Endothelial cell of umbilical vein (primary cell): ENCODE results near the gene PPP1R3E. TPM values are rescaled to one million over a fixed set of nuclear protein-coding genes. Genes with fewer than 3 reads are reported as not detected.

Experiments
- BruUV-seq: library from RNA; stranded (reverse); fragments of 400-500 nt; replicated peaks from 2 replicates; lab custom pipeline; 2021; lab: Mats Ljungman, UMichigan
- CTCF ChIA-PET: fragments of 300-600, 350-600 bp; sonication (Branson Sonifier 250); formaldehyde crosslinking; loops from one replicate; lab custom pipeline; 2021; ENCODE audit warnings: antibody characterized with exemption, inconsistent platforms; lab: Charles Lee
- POLR2A ChIA-PET: fragments of 300-600, 350-600 bp; sonication (Branson Sonifier 250); formaldehyde crosslinking; loops from one replicate; lab custom pipeline; 2021; ENCODE audit warnings: antibody characterized with exemption, inconsistent platforms; lab: Charles Lee
- DNase-seq: peaks from one replicate; pipeline ENCODE4 v3.0.0-alpha.2; 2011; ENCODE audit warnings: low read depth, low spot score
- FAIRE-seq: peaks from 2 replicates; lab custom pipeline; 2011; peaks lifted over from hg19 to GRCh38; lab: Jason Lieb, UNC
- H2AFZ ChIP-seq: 2 replicates; pipeline ENCODE4 v1.6.0; 2012; ENCODE audit warnings: low read depth, low read length, control low read depth, inconsistent platforms
- H3K27ac ChIP-seq: 2 replicates; pipeline ENCODE4 v1.5.1; 2011; ENCODE audit warnings: low read depth, mild to moderate bottlenecking, control low read depth, low read length, moderate library complexity; ENCODE audit not compliant: insufficient read depth
- H3K27me3 ChIP-seq, 2 experiments: 2 replicates each; pipeline versions ENCODE4 v1.6.0 to v1.6.1; 2011; ENCODE audit warnings: low read length in 2 of 2, mixed read lengths in 1 of 2; ENCODE audit not compliant: control insufficient read depth in 2 of 2, insufficient read depth in 2 of 2
- H3K36me3 ChIP-seq, 2 experiments: 2 replicates in 1 of 2; 3 replicates in 1 of 2; pipeline ENCODE4 v1.5.1; 2011; ENCODE audit warnings: low read length in 2 of 2, mild to moderate bottlenecking in 1 of 2, moderate library complexity in 1 of 2; ENCODE audit not compliant: control insufficient read depth in 2 of 2, insufficient read depth in 2 of 2; ENCODE audit errors: extremely low read depth in 1 of 2
- H3K4me1 ChIP-seq: 3 replicates; pipeline ENCODE4 v1.5.1; 2011; ENCODE audit warnings: mild to moderate bottlenecking, low read length; ENCODE audit not compliant: control insufficient read depth, insufficient read depth; ENCODE audit errors: extremely low read depth
- H3K4me2 ChIP-seq: 2 replicates; pipeline ENCODE4 v1.6.1; 2011; ENCODE audit warnings: low read length, control low read depth, mixed read lengths; ENCODE audit not compliant: insufficient read depth
- H3K4me3 ChIP-seq, 3 experiments: fragments of 200-600 bp in 1 of 3; sonication (generic), shearing (Covaris generic) in 1 of 3; replicated peaks in 1 of 3; 2 replicates each; pipeline ENCODE4 v1.5.1; 2011 to 2016; ENCODE audit warnings: control low read depth in 3 of 3, low read length in 3 of 3, mild to moderate bottlenecking in 2 of 3, inconsistent platforms in 1 of 3, low read depth in 1 of 3, moderate library complexity in 1 of 3; ENCODE audit not compliant: insufficient read depth in 1 of 3
- H3K79me2 ChIP-seq: 2 replicates; pipeline ENCODE4 v1.6.0; 2012; ENCODE audit warnings: low read length, inconsistent platforms; ENCODE audit not compliant: control insufficient read depth, insufficient read depth
- H3K9ac ChIP-seq: replicated peaks from 2 replicates; pipeline ENCODE3; 2011; ENCODE audit warnings: low read length, control low read depth; ENCODE audit not compliant: insufficient read depth; ENCODE audit errors: extremely low read depth
- H3K9me1 ChIP-seq: replicated peaks from 3 replicates; pipeline ENCODE4 v1.6.0; 2011; ENCODE audit warnings: mild to moderate bottlenecking, low read length; ENCODE audit not compliant: control insufficient read depth, insufficient read depth; ENCODE audit errors: extremely low read depth
- H3K9me3 ChIP-seq: replicated peaks from 2 replicates; pipeline ENCODE4 v1.5.1; 2012; ENCODE audit warnings: low read length, inconsistent platforms; ENCODE audit not compliant: control insufficient read depth, insufficient read depth
- H4K20me1 ChIP-seq: replicated peaks from 2 replicates; pipeline ENCODE3; 2011; ENCODE audit warnings: mild to moderate bottlenecking, low read length; ENCODE audit not compliant: control insufficient read depth, insufficient read depth; ENCODE audit errors: extremely low read depth
- EZH2 ChIP-seq: IDR thresholded peaks from 2 replicates; pipeline ENCODE4 v1.6.1; 2012; ENCODE audit warnings: borderline replicate concordance, low read depth, mild to moderate bottlenecking, moderate library complexity, low read length, inconsistent platforms; ENCODE audit not compliant: severe bottlenecking
- FOS ChIP-seq: IDR thresholded peaks from 2 replicates; pipeline ENCODE4 v1.6.1; 2011; ENCODE audit warnings: mild to moderate bottlenecking, low read length, moderate library complexity, borderline replicate concordance; ENCODE audit not compliant: insufficient read depth
- GATA2 ChIP-seq: IDR thresholded peaks from 2 replicates; pipeline ENCODE4 v1.7.0; 2011; ENCODE audit warnings: low read depth, mild to moderate bottlenecking, moderate library complexity, mixed read lengths, low read length; ENCODE audit not compliant: insufficient read length, insufficient read depth
- JUN ChIP-seq: IDR thresholded peaks from 2 replicates; pipeline ENCODE4 v1.6.1; 2011; ENCODE audit warnings: borderline replicate concordance, low read depth; ENCODE audit not compliant: insufficient read length, insufficient read depth
- MYC ChIP-seq: IDR thresholded peaks from one replicate; pipeline ENCODE4 v1.6.1; 2011; ENCODE audit warnings: mild to moderate bottlenecking, low read depth, low read length
- POLR2A ChIP-seq: IDR thresholded peaks from 2 replicates; pipeline ENCODE4 v1.6.1; 2012; ENCODE audit warnings: low read depth, mild to moderate bottlenecking, control low read depth, low read length
- POLR2AphosphoS5 ChIP-seq: IDR thresholded peaks from 2 replicates; pipeline ENCODE4 v1.6.1; 2012; ENCODE audit warnings: low read depth, mild to moderate bottlenecking, control low read depth, low read length, moderate library complexity; ENCODE audit not compliant: insufficient read depth
- dilution Hi-C: fragments of 300-500 bp; cut with MboI; formaldehyde crosslinking; loops from one replicate; pipeline ENCODE4 v1.15.0; 2019; ENCODE audit warnings: low sequenced_read_pairs; ENCODE audit not compliant: extremely low pct_ligation_motif_present
- intact Hi-C: fragments of 100-400 bp; cut with micrococcal nuclease; formaldehyde crosslinking; loops from one replicate; pipeline ENCODE4 v1.10.0; 2022
- polyA plus RNA-seq, 4 experiments: library from polyadenylated mRNA; depleted of rRNA in 3 of 4; stranded (reverse) in 3 of 4; unstranded in 1 of 4; fragments of >200 nt; gene quantifications; 2 replicates each; pipeline versions ENCODE4 v1.2.1 to v1.2.3, GENCODE V29; 2011 to 2012; ENCODE audit warnings: missing spikeins in 1 of 4
- total RNA-seq: library from RNA; stranded (reverse); gene quantifications from 2 replicates; pipeline ENCODE4 v1.2.3, GENCODE V29; 2021
- TF ChIP-seq, protein P1 (sequence below), 2 donors: IDR thresholded peaks; 1 replicate in 1 of 2; 2 replicates in 1 of 2; pipeline ENCODE4 v1.5.1; 2011; ENCODE audit warnings: low read length in 2 of 2, mild to moderate bottlenecking in 2 of 2, moderate library complexity in 2 of 2, control low read depth in 1 of 2, inconsistent platforms in 1 of 2, low read depth in 1 of 2; ENCODE audit not compliant: insufficient read depth in 1 of 2; ENCODE audit errors: extremely low read depth in 1 of 2
- TF ChIP-seq, protein P2 (sequence below): IDR thresholded peaks from 2 replicates; pipeline ENCODE4 v1.6.1; 2011; ENCODE audit not compliant: insufficient read depth, insufficient read length

Gene PPP1R3E
- total and polyA plus RNA-seq, 2 donors (not counting 3 experiments of a cell fraction or from before 2014, with no cell fraction given) = 4.3 to 7.4 TPM

DNA sequence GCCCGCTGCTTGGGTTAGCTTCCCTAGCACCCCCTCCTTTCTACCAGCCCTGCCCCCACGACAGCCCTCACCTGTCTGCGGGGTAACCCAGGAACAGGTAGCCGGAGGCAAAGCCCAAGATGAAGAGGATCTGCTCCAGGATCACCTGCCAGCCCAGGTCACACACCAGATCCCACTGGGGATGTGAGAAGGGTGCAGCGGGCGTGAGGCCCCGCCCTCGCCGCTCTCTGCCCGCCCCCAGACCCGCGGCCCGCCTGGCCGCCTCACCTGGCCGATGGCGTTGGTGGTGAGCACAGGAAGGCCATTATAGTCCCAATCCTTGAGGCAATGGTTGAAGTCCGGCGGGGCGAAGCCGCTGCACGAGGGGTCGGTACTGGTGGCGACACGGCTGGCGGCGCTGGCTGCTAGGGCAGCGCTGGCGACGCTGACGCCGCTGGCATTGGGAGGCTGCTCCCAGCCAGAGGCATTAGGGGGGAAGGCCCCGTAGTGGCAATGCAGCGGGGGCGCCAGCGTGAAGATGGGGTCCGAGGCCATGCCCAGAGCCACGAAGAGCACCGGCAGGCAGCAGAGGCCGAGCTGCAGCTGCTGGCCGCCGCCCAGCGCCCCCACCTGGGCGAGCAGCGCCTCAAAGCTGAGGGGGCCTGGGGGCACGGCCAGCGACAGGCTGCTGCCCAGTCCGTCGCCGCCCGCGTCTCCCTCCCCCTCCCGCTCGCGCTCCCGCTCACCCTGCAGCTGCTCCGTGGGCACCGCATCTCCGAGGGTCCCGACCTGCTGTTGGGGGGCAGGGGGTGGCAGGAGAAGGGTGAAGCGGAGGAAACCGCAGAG lies 49.2 kb upstream of the PPP1R3E start:
- H3K27ac ChIP-seq = no peak overlapping the region
- no peaks in the 10 kb centered on the region for H3K9me3 ChIP-seq
- H4K20me1 ChIP-seq = no peaks in the 10 kb centered on the region
- no peaks in the 10 kb centered on the region for H3K4me1 ChIP-seq
- ChIA-PET CTCF (interaction anchor here (0.6 to 1.9 kb wide), 6 partner anchors 17 to 289 kb away, joined by 3 to 7 read pairs (median 4); no protein-coding TSS in a partner anchor), POLR2A (no interaction called here)
- H3K4me3 ChIP-seq = peak overlapping the region in 1 of 3 experiments; percentile 45
- dilution Hi-C loops = no loop called here
- TF ChIP-seq JUN (no peak), FOS (no peak), POLR2AphosphoS5 (no peak), MYC (no peak), POLR2A (no peak), EZH2 (peak; percentile 83), GATA2 (no peak)
- TF ChIP-seq, protein P1, sequence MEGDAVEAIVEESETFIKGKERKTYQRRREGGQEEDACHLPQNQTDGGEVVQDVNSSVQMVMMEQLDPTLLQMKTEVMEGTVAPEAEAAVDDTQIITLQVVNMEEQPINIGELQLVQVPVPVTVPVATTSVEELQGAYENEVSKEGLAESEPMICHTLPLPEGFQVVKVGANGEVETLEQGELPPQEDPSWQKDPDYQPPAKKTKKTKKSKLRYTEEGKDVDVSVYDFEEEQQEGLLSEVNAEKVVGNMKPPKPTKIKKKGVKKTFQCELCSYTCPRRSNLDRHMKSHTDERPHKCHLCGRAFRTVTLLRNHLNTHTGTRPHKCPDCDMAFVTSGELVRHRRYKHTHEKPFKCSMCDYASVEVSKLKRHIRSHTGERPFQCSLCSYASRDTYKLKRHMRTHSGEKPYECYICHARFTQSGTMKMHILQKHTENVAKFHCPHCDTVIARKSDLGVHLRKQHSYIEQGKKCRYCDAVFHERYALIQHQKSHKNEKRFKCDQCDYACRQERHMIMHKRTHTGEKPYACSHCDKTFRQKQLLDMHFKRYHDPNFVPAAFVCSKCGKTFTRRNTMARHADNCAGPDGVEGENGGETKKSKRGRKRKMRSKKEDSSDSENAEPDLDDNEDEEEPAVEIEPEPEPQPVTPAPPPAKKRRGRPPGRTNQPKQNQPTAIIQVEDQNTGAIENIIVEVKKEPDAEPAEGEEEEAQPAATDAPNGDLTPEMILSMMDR (IDR thresholded peaks at IDR 0.05; ENCODE audit: extremely low read depth in 1 of 2, insufficient read depth in 1 of 2, low read depth in 1 of 2, low read length in 2 of 2) = peak in 1 of 2 donors; percentile 8
- TF ChIP-seq, protein P2, sequence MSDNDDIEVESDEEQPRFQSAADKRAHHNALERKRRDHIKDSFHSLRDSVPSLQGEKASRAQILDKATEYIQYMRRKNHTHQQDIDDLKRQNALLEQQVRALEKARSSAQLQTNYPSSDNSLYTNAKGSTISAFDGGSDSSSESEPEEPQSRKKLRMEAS = no peak
- FAIRE-seq (no peak), DNase-seq (no peak)
- no peak overlapping the region for H3K9ac ChIP-seq
- H3K4me2 ChIP-seq = no peak overlapping the region
- H3K79me2 ChIP-seq = no peaks in the 10 kb centered on the region
- no peaks in the 10 kb centered on the region for H3K9me1 ChIP-seq
- no TSS peak for BruUV-seq
- peaks cover 32 to 36% of the 10 kb centered on the region in 2 experiments for H3K27me3 ChIP-seq
- peak overlapping the region; percentile 50 for H2AFZ ChIP-seq
- intact Hi-C loops = no loop called here
- H3K36me3 ChIP-seq = no peaks in the 10 kb centered on the region
